Activated naive CD8-positive, alpha-beta T cell treated with anti-CD3 and anti-CD28 coated beads for 36 hours (primary cell): ENCODE measurements around the gene RNLS. TPM values are rescaled to one million over a fixed set of nuclear protein-coding genes. Genes with fewer than 3 reads are reported as not detected.

Experiments
- DNase-seq: peaks from one replicate; pipeline ENCODE4 v3.0.0; 2021
- H3K27ac Mint-ChIP-seq: one replicate; pipeline ENCODE4 v1.8.0; 2022; ENCODE audit warnings: mild to moderate bottlenecking, moderate library complexity, mixed read lengths
- H3K27me3 Mint-ChIP-seq: one replicate; pipeline ENCODE4 v1.8.0; 2022; ENCODE audit warnings: mild to moderate bottlenecking, mixed read lengths
- H3K36me3 Mint-ChIP-seq: one replicate; pipeline ENCODE4 v1.8.0; 2021; ENCODE audit warnings: mild to moderate bottlenecking, mixed read lengths
- H3K4me1 Mint-ChIP-seq: one replicate; pipeline ENCODE4 v1.8.0; 2021; ENCODE audit warnings: mixed read lengths
- H3K4me3 Mint-ChIP-seq: one replicate; pipeline ENCODE4 v1.8.0; 2022; ENCODE audit warnings: mild to moderate bottlenecking, moderate library complexity, mixed read lengths
- H3K9me3 Mint-ChIP-seq: one replicate; pipeline ENCODE4 v1.8.0; 2022; ENCODE audit warnings: mixed read lengths
- total RNA-seq, 2 experiments: library from RNA; stranded (reverse); gene quantifications; one replicate each; pipeline ENCODE4 v1.2.3, GENCODE V29; 2021

Gene RNLS
- total RNA-seq, 2 experiments from 2014 or later: 4.0 to 4.3 TPM

- Mint-ChIP-seq H3K27ac (no peak overlapping the region), H3K4me1 (no peaks in the 10 kb centered on the region), H3K36me3 (no peaks in the 10 kb centered on the region), H3K9me3 (no peaks in the 10 kb centered on the region), H3K4me3 (no peak overlapping the region), H3K27me3 (no peaks in the 10 kb centered on the region)
- no peak for DNase-seq
Measured at GRCh38 chr10:88421590-88421989, 161.5 kb downstream of the RNLS start.

DNA sequence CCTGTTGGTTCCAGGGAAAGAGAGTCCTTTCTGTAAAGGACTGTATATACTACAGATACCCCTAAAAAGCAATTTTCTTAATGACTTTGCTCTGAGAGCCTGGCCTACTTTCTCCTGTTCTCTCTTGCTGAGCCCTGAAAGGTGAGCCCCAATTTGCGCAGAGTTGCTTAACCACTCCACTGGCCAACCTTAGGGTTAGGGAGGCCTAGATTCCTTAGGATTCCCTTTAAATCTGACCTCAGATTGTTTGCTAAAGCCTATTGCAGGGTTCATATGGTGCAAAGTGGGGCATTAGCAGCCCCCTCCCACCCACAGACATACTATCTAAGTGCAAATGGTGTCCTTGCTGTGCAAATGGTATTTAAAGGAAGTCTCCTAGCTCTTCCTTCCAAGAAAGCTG, 164.2 kb downstream of the RNLS start:
- Mint-ChIP-seq H3K9me3 (no peaks in the 10 kb centered on the region), H3K27me3 (no peaks in the 10 kb centered on the region), H3K4me3 (no peak overlapping the region), H3K4me1 (no peaks in the 10 kb centered on the region), H3K27ac (no peak overlapping the region), H3K36me3 (no peaks in the 10 kb centered on the region)
- no peak for DNase-seq

DNA sequence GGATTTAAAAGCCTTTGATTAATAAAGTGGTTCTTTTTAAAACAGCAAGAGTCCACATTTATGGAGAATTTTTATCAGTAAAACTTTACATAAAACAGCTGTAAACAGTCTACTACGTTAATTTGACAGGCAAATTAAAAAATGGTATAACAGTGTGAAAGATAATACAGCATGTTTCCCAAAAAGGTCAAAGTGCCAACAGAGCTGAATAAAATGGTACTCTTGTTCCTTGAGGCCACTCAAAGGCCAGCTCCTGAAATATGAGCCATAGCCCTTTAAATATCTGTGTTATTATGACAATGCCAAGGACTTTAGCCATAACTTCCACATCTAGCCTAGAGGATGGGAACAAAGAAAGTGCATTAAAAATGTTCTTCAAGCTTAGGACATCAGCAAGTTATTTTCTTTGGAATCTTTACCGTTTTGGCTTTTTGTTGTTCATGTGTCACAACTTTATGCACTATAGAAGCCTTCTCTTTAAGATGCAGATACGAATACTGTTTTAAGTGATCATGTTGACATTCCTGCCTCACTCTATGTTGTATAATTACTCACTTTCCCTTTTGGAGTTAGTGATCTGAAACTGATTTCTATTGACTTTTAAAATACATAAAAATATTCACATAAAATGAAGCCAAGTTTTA, 165.6 kb downstream of the RNLS start:
- Mint-ChIP-seq H3K36me3 (no peaks in the 10 kb centered on the region), H3K9me3 (no peaks in the 10 kb centered on the region), H3K27me3 (no peaks in the 10 kb centered on the region), H3K4me3 (no peak overlapping the region), H3K27ac (no peak overlapping the region), H3K4me1 (no peaks in the 10 kb centered on the region)
- no peak for DNase-seq

GRCh38 chr10:88416801-88417200, 166.3 kb downstream of the RNLS start:
- no peak for DNase-seq
- Mint-ChIP-seq H3K36me3 (no peaks in the 10 kb centered on the region), H3K4me3 (no peak overlapping the region), H3K27me3 (no peaks in the 10 kb centered on the region), H3K27ac (no peak overlapping the region), H3K9me3 (no peaks in the 10 kb centered on the region), H3K4me1 (no peaks in the 10 kb centered on the region)

- H3K36me3 Mint-ChIP-seq: no peaks in the 10 kb centered on the region
- H3K4me1 Mint-ChIP-seq: no peaks in the 10 kb centered on the region
- no peak overlapping the region for H3K27ac Mint-ChIP-seq
- DNase-seq: no peak
- no peak overlapping the region for H3K4me3 Mint-ChIP-seq
- no peaks in the 10 kb centered on the region for H3K27me3 Mint-ChIP-seq
- no peaks in the 10 kb centered on the region for H3K9me3 Mint-ChIP-seq
Measured at GRCh38 chr10:88415533-88416130, 167.5 kb downstream of the RNLS start.

DNA sequence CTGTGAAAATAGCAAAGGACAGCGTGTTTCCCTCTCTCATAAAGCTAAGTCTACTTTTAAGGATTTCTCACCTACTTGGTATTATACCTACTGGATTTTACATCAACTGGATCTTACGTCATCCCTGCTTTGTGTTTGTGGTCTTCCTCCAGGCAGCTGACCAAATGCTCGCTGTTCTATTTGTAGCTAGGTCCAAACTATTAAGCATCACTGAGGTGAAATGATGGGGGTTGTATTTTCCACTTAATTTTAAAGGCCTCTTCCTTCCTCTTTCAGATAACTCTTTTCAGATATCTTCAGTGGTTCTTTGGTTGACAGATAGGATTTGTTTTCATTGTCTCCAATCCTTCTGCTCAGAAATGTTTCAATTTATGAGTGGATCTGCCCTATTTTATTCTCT, 169.7 kb downstream of the RNLS start:
- Mint-ChIP-seq H3K9me3 (no peaks in the 10 kb centered on the region), H3K27me3 (no peaks in the 10 kb centered on the region), H3K27ac (no peak overlapping the region), H3K36me3 (no peaks in the 10 kb centered on the region), H3K4me3 (no peak overlapping the region), H3K4me1 (peaks cover 6% of the 10 kb centered on the region)
- no peak for DNase-seq

DNA sequence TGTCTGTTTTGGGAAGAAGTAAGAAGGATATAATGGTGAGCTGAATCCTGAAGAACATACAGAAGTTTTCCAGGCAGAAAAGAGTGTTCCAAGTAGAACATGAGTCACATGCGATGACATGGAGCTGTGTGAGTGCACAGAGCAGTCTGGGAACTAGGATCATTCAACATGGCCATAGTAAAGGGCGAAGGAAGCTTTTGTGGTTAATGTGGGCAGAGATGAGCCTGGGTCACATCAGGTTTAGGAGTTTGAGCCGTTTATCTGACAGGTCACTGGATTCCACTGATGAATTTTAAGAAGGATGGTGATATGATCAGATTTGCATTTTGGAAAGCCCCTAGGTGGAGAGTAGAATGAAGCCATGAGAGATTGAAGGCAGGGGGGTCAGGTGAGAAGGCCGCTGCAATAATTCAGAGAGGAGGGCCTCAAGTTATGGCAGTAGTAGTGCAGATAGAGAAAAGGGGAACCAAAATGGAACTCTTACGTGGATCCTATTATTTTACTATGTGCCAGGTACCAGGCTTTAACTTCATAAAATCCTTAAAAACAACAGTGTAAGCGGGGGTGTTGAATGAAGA, 171.3 kb downstream of the RNLS start:
- Mint-ChIP-seq H3K36me3 (no peaks in the 10 kb centered on the region), H3K4me3 (no peak overlapping the region), H3K4me1 (peaks cover 9% of the 10 kb centered on the region), H3K27me3 (no peaks in the 10 kb centered on the region), H3K9me3 (no peaks in the 10 kb centered on the region), H3K27ac (no peak overlapping the region)
- DNase-seq: no peak

- Mint-ChIP-seq H3K36me3 (peaks cover 4% of the 10 kb centered on the region), H3K27ac (no peak overlapping the region), H3K9me3 (peaks cover 4% of the 10 kb centered on the region), H3K27me3 (no peaks in the 10 kb centered on the region), H3K4me1 (peaks cover 9% of the 10 kb centered on the region), H3K4me3 (no peak overlapping the region)
- no peak for DNase-seq
Measured at GRCh38 chr10:88409824-88410223, 173.3 kb downstream of the RNLS start.

DNA sequence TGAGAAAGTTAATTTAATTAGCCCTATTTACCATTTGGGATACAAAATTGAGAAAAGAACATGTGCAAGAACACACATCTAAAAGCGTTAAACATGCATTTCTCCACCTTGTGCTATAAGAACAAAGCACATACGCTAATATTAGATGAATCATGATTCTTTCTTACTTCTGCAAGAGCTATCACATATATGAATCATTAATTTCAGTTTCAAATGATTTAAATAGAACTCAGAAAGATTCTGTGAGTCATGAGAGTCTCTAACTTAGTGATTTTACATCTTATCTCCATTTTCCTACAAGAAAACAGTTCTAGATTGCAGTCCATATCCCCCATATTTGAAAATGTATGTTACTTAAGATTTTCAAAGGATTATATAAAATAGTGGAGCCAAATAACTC, 173.9 kb downstream of the RNLS start:
- no peaks in the 10 kb centered on the region for H3K27me3 Mint-ChIP-seq
- H3K4me1 Mint-ChIP-seq: peaks cover 9% of the 10 kb centered on the region
- peaks cover 4% of the 10 kb centered on the region for H3K9me3 Mint-ChIP-seq
- DNase-seq: no peak
- peaks cover 4% of the 10 kb centered on the region for H3K36me3 Mint-ChIP-seq
- H3K27ac Mint-ChIP-seq: peak overlapping the region; percentile 9
- H3K4me3 Mint-ChIP-seq: no peak overlapping the region

DNA sequence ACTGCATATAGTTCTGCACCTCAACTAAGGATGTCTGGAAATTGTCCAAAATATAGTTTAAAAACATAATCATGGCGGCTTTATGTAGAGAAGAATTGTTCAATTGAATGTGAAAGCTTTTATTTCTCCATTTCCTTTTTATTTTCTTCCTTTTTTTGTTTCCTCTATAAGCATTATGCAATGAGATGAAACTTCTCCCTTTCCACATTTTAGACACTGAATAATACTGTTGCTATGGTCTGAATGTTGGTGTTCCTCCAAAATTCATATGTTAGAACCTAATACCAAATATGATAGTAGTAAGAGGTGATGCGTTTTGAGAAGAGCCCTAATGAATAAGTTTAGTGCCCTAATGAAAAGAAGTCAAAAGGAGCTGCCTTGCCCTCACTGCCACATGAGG, 175.0 kb downstream of the RNLS start:
- H3K27me3 Mint-ChIP-seq: no peaks in the 10 kb centered on the region
- H3K36me3 Mint-ChIP-seq: peaks cover 4% of the 10 kb centered on the region
- peaks cover 9% of the 10 kb centered on the region for H3K4me1 Mint-ChIP-seq
- DNase-seq: no peak
- no peak overlapping the region for H3K4me3 Mint-ChIP-seq
- H3K9me3 Mint-ChIP-seq: peaks cover 4% of the 10 kb centered on the region
- no peak overlapping the region for H3K27ac Mint-ChIP-seq

DNA sequence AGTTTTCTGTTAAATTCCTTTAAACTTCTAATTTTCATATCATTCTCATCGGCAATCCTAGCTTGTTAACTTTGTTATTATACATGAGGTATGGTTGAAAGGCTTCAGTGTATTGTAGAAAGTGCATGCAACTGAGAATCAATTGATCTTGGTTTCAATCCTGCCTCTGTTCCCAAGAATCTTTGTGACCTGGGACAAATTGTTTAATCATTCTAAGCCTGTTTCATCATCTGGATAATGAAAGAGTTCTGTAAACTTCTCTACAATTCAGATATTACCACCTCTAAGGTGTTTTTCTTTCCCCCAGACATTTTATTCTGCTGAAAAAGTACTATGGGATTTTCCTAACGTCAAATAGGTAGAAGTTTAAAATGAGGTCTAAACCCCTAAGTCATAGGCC, 179.0 kb downstream of the RNLS start:
- DNase-seq: no peak
- H3K4me3 Mint-ChIP-seq: no peak overlapping the region
- peaks cover 17% of the 10 kb centered on the region for H3K4me1 Mint-ChIP-seq
- no peaks in the 10 kb centered on the region for H3K27me3 Mint-ChIP-seq
- peaks cover 7% of the 10 kb centered on the region for H3K9me3 Mint-ChIP-seq
- H3K27ac Mint-ChIP-seq: no peak overlapping the region
- H3K36me3 Mint-ChIP-seq: peaks cover 6% of the 10 kb centered on the region

GRCh38 chr10:88401671-88402347, 181.3 kb downstream of the RNLS start:
- peaks cover 21% of the 10 kb centered on the region for H3K9me3 Mint-ChIP-seq

GRCh38 chr10:88399240-88399639, 183.9 kb downstream of the RNLS start:
- Mint-ChIP-seq H3K27me3 (no peaks in the 10 kb centered on the region), H3K4me3 (no peak overlapping the region), H3K36me3 (peaks cover 14% of the 10 kb centered on the region), H3K27ac (no peak overlapping the region), H3K9me3 (peaks cover 26% of the 10 kb centered on the region), H3K4me1 (peaks cover 16% of the 10 kb centered on the region)
- no peak for DNase-seq

More at GRCh38 chr10:88401671-88402347, 181.3 kb downstream of the RNLS start:
- peaks cover 16% of the 10 kb centered on the region for H3K4me1 Mint-ChIP-seq
- no peak overlapping the region for H3K27ac Mint-ChIP-seq
- H3K27me3 Mint-ChIP-seq: no peaks in the 10 kb centered on the region
- no peak overlapping the region for H3K4me3 Mint-ChIP-seq
- H3K36me3 Mint-ChIP-seq: peaks cover 11% of the 10 kb centered on the region
- no peak for DNase-seq

DNA sequence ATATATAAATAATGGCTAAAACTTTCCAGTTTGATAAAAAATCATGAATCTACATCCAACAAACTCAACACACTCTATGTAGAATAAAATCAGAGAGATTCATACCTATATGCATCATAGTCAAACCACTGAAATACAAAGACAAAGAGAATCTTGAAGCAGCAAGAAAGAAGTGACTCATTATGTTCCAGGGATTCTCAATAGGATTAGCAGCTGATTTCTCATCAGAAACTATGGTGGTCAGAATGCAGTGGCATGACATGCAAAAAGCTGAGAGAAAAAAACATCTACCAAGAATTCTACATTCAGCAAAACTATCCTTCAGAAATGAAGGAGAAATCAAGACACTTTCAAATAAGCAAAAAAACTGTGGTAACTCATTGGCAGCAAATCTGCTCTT, 187.4 kb downstream of the RNLS start:
- H3K4me3 Mint-ChIP-seq: no peak overlapping the region
- H3K9me3 Mint-ChIP-seq: peaks cover 30% of the 10 kb centered on the region
- no peak for DNase-seq
- no peaks in the 10 kb centered on the region for H3K27me3 Mint-ChIP-seq
- H3K36me3 Mint-ChIP-seq: peaks cover 20% of the 10 kb centered on the region
- H3K27ac Mint-ChIP-seq: no peak overlapping the region
- peaks cover 17% of the 10 kb centered on the region for H3K4me1 Mint-ChIP-seq

- no peaks in the 10 kb centered on the region for H3K27me3 Mint-ChIP-seq
- no peak for DNase-seq
- H3K4me3 Mint-ChIP-seq: no peak overlapping the region
- peaks cover 15% of the 10 kb centered on the region for H3K4me1 Mint-ChIP-seq
- peak overlapping the region; percentile 1 for H3K27ac Mint-ChIP-seq
- peaks cover 15% of the 10 kb centered on the region for H3K9me3 Mint-ChIP-seq
- H3K36me3 Mint-ChIP-seq: peaks cover 13% of the 10 kb centered on the region
Measured at GRCh38 chr10:88392222-88392621, 190.9 kb downstream of the RNLS start.
